ENCODE measurements around the gene CD36.

GRCh38 chr7:80603940-80604339 lies 34.5 kb upstream of the CD36 start:
- TF ChIP-seq GATA3 (IDR thresholded peaks at IDR 0.05; ENCODE audit: low read depth, low read length) = no peak
- TF ChIP-seq GATA2 (IDR thresholded peaks at IDR 0.05; ENCODE audit: low read depth, low read length) = no peak
